Activated naive CD8-positive, alpha-beta T cell (primary cell): ENCODE measurements around the gene RASSF10.

Experiments used
- H3K27ac Mint-ChIP-seq: one replicate; pipeline ENCODE4 v1.8.0; 2021; ENCODE audit warnings: mixed read lengths
- H3K27me3 Mint-ChIP-seq: one replicate; pipeline ENCODE4 v1.8.0; 2021; ENCODE audit warnings: mixed read lengths
- H3K36me3 Mint-ChIP-seq: one replicate; pipeline ENCODE4 v1.8.0; 2021; ENCODE audit warnings: mixed read lengths
- H3K4me1 Mint-ChIP-seq: one replicate; pipeline ENCODE4 v1.8.0; 2021; ENCODE audit warnings: low read depth, mixed read lengths
- H3K4me3 Mint-ChIP-seq: one replicate; pipeline ENCODE4 v1.8.0; 2021; ENCODE audit warnings: mild to moderate bottlenecking, mixed read lengths
- H3K9me3 Mint-ChIP-seq: one replicate; pipeline ENCODE4 v1.8.0; 2021; ENCODE audit warnings: low read depth, mixed read lengths

RASSF10 gene

GRCh38 chr11:13007182-13008060 is 1.7 kb upstream of the RASSF10 start:
- Mint-ChIP-seq H3K27ac (no peak overlapping the region), H3K4me3 (no peak overlapping the region), H3K27me3 (peaks cover 41% of the 10 kb centered on the region), H3K9me3 (no peaks in the 10 kb centered on the region), H3K36me3 (no peaks in the 10 kb centered on the region), H3K4me1 (peaks cover 4% of the 10 kb centered on the region)

- Mint-ChIP-seq H3K9me3 (no peaks in the 10 kb centered on the region), H3K4me3 (no peak overlapping the region), H3K27me3 (peaks cover 43% of the 10 kb centered on the region), H3K4me1 (peaks cover 4% of the 10 kb centered on the region), H3K36me3 (no peaks in the 10 kb centered on the region), H3K27ac (no peak overlapping the region)
These were observed 1.1 kb upstream of the RASSF10 start for GRCh38 chr11:13008061-13008435.

GRCh38 chr11:13009476-13009920 is 382 bp downstream of the RASSF10 start:
- Mint-ChIP-seq H3K27me3 (peaks cover 35% of the 10 kb centered on the region), H3K4me3 (no peak overlapping the region), H3K36me3 (no peaks in the 10 kb centered on the region), H3K27ac (no peak overlapping the region), H3K4me1 (peaks cover 4% of the 10 kb centered on the region), H3K9me3 (no peaks in the 10 kb centered on the region)

GRCh38 chr11:13009921-13010748 is 1.0 kb downstream of the RASSF10 start:
- H3K27me3 Mint-ChIP-seq, result peaks cover 33% of the 10 kb centered on the region
- H3K9me3 Mint-ChIP-seq, result no peaks in the 10 kb centered on the region
- no peak overlapping the region for H3K4me3 Mint-ChIP-seq
- peaks cover 4% of the 10 kb centered on the region for H3K4me1 Mint-ChIP-seq
- no peak overlapping the region for H3K27ac Mint-ChIP-seq
- H3K36me3 Mint-ChIP-seq, result no peaks in the 10 kb centered on the region

- no peaks in the 10 kb centered on the region for H3K9me3 Mint-ChIP-seq
- peaks cover 4% of the 10 kb centered on the region for H3K4me1 Mint-ChIP-seq
- peaks cover 30% of the 10 kb centered on the region for H3K27me3 Mint-ChIP-seq
- no peak overlapping the region for H3K4me3 Mint-ChIP-seq
- H3K36me3 Mint-ChIP-seq, result no peaks in the 10 kb centered on the region
- H3K27ac Mint-ChIP-seq, result no peak overlapping the region
These were observed 1.8 kb downstream of the RASSF10 start for GRCh38 chr11:13010749-13011465.

GRCh38 chr11:13011466-13012055 is 2.4 kb downstream of the RASSF10 start:
- Mint-ChIP-seq H3K27me3 (peaks cover 29% of the 10 kb centered on the region), H3K9me3 (no peaks in the 10 kb centered on the region), H3K4me3 (no peak overlapping the region), H3K27ac (no peak overlapping the region), H3K36me3 (no peaks in the 10 kb centered on the region), H3K4me1 (peaks cover 4% of the 10 kb centered on the region)

GRCh38 chr11:13012056-13012661 is 3.0 kb downstream of the RASSF10 start:
- Mint-ChIP-seq H3K27ac (no peak overlapping the region), H3K4me1 (peaks cover 4% of the 10 kb centered on the region), H3K4me3 (no peak overlapping the region), H3K27me3 (peaks cover 23% of the 10 kb centered on the region), H3K36me3 (no peaks in the 10 kb centered on the region), H3K9me3 (no peaks in the 10 kb centered on the region)

- Mint-ChIP-seq H3K4me3 (no peak overlapping the region), H3K4me1 (peaks cover 4% of the 10 kb centered on the region), H3K36me3 (no peaks in the 10 kb centered on the region), H3K27ac (no peak overlapping the region), H3K9me3 (no peaks in the 10 kb centered on the region), H3K27me3 (peaks cover 18% of the 10 kb centered on the region)
These were observed 4.0 kb downstream of the RASSF10 start for GRCh38 chr11:13013054-13013488.

- H3K27me3 Mint-ChIP-seq, result peaks cover 18% of the 10 kb centered on the region
- H3K9me3 Mint-ChIP-seq, result no peaks in the 10 kb centered on the region
- H3K36me3 Mint-ChIP-seq, result no peaks in the 10 kb centered on the region
- no peaks in the 10 kb centered on the region for H3K4me1 Mint-ChIP-seq
- no peak overlapping the region for H3K4me3 Mint-ChIP-seq
- H3K27ac Mint-ChIP-seq, result no peak overlapping the region
These were observed 6.6 kb downstream of the RASSF10 start for GRCh38 chr11:13015753-13016152.

GRCh38 chr11:13016415-13016814 is 7.3 kb downstream of the RASSF10 start:
- no peak overlapping the region for H3K4me3 Mint-ChIP-seq
- H3K27me3 Mint-ChIP-seq, result peaks cover 14% of the 10 kb centered on the region

GRCh38 chr11:13019313-13019712 is 10.2 kb downstream of the RASSF10 start:
- no peak overlapping the region for H3K27ac Mint-ChIP-seq
- H3K4me1 Mint-ChIP-seq, result no peaks in the 10 kb centered on the region
- peaks cover 14% of the 10 kb centered on the region for H3K27me3 Mint-ChIP-seq
- H3K36me3 Mint-ChIP-seq, result no peaks in the 10 kb centered on the region
- no peaks in the 10 kb centered on the region for H3K9me3 Mint-ChIP-seq
- no peak overlapping the region for H3K4me3 Mint-ChIP-seq

More at GRCh38 chr11:13016415-13016814, 7.3 kb downstream of the RASSF10 start:
- Mint-ChIP-seq H3K4me1 (no peaks in the 10 kb centered on the region), H3K27ac (no peak overlapping the region), H3K36me3 (no peaks in the 10 kb centered on the region), H3K9me3 (no peaks in the 10 kb centered on the region)

- Mint-ChIP-seq H3K4me3 (no peak overlapping the region), H3K27me3 (peaks cover 18% of the 10 kb centered on the region), H3K27ac (no peak overlapping the region), H3K36me3 (no peaks in the 10 kb centered on the region), H3K4me1 (no peaks in the 10 kb centered on the region), H3K9me3 (no peaks in the 10 kb centered on the region)
These were observed 14.3 kb downstream of the RASSF10 start for GRCh38 chr11:13023423-13023822.

- no peak overlapping the region for H3K4me3 Mint-ChIP-seq
- H3K27ac Mint-ChIP-seq, result no peak overlapping the region
- no peaks in the 10 kb centered on the region for H3K9me3 Mint-ChIP-seq
- peaks cover 13% of the 10 kb centered on the region for H3K27me3 Mint-ChIP-seq
- no peaks in the 10 kb centered on the region for H3K4me1 Mint-ChIP-seq
- H3K36me3 Mint-ChIP-seq, result no peaks in the 10 kb centered on the region
These were observed 17.6 kb downstream of the RASSF10 start for GRCh38 chr11:13026722-13027121.

GRCh38 chr11:13028322-13028721 is 19.2 kb downstream of the RASSF10 start:
- no peaks in the 10 kb centered on the region for H3K36me3 Mint-ChIP-seq
- H3K27ac Mint-ChIP-seq, result no peak overlapping the region
- peaks cover 7% of the 10 kb centered on the region for H3K27me3 Mint-ChIP-seq

More at GRCh38 chr11:13028322-13028721, 19.2 kb downstream of the RASSF10 start:
- H3K4me3 Mint-ChIP-seq, result no peak overlapping the region
- H3K9me3 Mint-ChIP-seq, result no peaks in the 10 kb centered on the region
- no peaks in the 10 kb centered on the region for H3K4me1 Mint-ChIP-seq
